ENCODE data around the gene SORBS1.
A peak's percentile ranks its signal among the peaks of the same experiment; 100 is the strongest.

- TF ChIP-seq TAF1 (conservative IDR thresholded peaks at IDR 0.05) (no peak), JUND (IDR thresholded peaks at IDR 0.05) (peak; percentile 71 to 75), SP1 (IDR thresholded peaks at IDR 0.05) (no peak), MAX (IDR thresholded peaks at IDR 0.05) (no peak)
- TF ChIP-seq, protein P1, sequence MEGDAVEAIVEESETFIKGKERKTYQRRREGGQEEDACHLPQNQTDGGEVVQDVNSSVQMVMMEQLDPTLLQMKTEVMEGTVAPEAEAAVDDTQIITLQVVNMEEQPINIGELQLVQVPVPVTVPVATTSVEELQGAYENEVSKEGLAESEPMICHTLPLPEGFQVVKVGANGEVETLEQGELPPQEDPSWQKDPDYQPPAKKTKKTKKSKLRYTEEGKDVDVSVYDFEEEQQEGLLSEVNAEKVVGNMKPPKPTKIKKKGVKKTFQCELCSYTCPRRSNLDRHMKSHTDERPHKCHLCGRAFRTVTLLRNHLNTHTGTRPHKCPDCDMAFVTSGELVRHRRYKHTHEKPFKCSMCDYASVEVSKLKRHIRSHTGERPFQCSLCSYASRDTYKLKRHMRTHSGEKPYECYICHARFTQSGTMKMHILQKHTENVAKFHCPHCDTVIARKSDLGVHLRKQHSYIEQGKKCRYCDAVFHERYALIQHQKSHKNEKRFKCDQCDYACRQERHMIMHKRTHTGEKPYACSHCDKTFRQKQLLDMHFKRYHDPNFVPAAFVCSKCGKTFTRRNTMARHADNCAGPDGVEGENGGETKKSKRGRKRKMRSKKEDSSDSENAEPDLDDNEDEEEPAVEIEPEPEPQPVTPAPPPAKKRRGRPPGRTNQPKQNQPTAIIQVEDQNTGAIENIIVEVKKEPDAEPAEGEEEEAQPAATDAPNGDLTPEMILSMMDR (IDR thresholded peaks at IDR 0.05; ENCODE audit: low read depth, low read length, missing input control), result no peak
- TF ChIP-seq, protein P2, sequence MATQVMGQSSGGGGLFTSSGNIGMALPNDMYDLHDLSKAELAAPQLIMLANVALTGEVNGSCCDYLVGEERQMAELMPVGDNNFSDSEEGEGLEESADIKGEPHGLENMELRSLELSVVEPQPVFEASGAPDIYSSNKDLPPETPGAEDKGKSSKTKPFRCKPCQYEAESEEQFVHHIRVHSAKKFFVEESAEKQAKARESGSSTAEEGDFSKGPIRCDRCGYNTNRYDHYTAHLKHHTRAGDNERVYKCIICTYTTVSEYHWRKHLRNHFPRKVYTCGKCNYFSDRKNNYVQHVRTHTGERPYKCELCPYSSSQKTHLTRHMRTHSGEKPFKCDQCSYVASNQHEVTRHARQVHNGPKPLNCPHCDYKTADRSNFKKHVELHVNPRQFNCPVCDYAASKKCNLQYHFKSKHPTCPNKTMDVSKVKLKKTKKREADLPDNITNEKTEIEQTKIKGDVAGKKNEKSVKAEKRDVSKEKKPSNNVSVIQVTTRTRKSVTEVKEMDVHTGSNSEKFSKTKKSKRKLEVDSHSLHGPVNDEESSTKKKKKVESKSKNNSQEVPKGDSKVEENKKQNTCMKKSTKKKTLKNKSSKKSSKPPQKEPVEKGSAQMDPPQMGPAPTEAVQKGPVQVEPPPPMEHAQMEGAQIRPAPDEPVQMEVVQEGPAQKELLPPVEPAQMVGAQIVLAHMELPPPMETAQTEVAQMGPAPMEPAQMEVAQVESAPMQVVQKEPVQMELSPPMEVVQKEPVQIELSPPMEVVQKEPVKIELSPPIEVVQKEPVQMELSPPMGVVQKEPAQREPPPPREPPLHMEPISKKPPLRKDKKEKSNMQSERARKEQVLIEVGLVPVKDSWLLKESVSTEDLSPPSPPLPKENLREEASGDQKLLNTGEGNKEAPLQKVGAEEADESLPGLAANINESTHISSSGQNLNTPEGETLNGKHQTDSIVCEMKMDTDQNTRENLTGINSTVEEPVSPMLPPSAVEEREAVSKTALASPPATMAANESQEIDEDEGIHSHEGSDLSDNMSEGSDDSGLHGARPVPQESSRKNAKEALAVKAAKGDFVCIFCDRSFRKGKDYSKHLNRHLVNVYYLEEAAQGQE (IDR thresholded peaks at IDR 0.05), result no peak
These were observed 252.5 kb downstream of the SORBS1 start for GRCh38 chr10:95308389-95309302.

Data from liver (tissue), 3 donors.